MV-4-11 (cell line): ENCODE results near the gene RPS27A.
"Not testable (repeated sequence)": the region's sequence is repeated elsewhere in the genome, so short reads cannot be mapped to it uniquely, and the experiment has no call there.

Experiments
- DNase-seq: peaks from one replicate; lab custom pipeline; 2025; lab: John Stamatoyannopoulos, UW

Gene RPS27A

DNA sequence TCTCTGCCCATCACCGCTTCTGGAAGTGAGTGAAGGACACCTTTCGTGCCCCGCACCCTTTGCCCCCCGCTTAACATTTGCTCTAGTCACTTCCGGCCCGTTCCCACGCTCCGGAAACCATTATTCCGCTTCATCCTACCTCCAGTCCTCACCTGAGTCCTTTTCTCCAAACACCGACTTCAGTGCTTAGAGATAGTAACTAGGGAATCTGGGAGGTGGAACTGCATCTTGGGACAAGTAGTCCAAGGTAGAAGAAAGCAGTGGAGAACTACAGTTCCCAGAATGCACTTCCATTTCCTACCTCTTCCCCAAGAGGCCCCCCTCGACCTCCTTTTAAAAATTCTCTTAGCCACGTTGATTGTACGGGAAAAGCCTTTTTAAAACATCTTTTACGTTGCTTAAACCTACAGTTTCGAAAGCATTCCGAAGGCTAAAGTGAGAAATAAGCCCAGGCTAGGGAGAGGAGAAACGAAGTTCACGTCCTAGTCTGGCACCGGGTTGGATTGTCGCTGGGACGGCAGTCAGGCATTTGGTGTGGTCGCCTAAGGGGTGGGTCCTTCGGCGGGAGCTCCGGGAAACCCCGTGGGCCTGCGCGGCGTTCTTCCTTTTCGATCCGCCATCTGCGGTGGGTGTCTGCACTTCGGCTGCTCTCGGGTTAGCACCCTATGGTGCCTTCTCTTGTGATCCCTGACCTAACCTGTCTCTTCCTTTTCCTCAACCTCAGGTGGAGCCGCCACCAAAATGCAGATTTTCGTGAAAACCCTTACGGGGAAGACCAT, at the start of gene RPS27A, which contains the start of gene CLHC1:
TSS of gene RPS27A (plus strand) at position 605 of the 779 bp plus-strand sequence. CDS start at position 742, 137 bp downstream.
TSS of gene CLHC1 (minus strand) at position 210 of the 779 bp plus-strand sequence. CDS start 9,882 bp downstream, outside the sequence.
- peak; percentile 93 for DNase-seq

DNA sequence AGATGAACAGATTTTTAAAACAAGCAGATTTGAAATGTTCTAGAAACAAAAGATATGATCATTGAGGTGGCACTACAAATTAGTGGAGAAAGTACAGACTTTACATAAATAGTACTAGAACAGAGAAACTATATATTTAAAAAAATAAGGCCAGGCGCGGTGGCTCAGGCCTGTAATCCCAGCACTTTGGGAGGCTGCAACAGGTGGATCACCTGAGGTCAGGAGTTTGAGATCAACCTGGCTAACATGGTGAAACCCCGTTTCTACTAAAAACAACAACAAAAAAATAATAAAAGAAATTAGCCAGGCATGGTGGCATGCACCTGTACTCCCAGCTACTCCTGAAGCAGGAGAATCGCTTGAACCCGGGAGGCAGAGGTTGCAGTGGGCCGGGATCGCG, 45.7 kb upstream of the RPS27A start:
- DNase-seq: not testable (repeated sequence)

DNA sequence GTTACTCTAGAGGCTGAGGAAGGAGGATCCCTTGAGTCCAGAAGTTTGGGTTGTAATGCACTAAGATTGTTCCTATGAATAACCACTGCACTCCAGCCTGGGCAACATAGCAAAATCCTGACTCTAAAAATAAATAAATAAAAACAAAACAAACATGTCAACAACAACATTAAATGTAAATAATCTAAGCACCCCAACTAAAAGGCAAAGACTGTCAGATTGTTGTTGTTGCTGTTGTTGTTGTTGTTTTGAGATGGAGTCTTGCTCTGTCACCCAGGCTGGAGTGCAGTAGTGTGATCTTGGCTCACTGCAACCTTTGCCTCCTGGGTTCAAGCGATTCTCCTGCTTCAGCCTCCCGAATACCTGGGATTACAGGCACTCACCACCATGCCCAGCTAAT, 40.6 kb upstream of the RPS27A start:
- not testable (repeated sequence) for DNase-seq

DNA sequence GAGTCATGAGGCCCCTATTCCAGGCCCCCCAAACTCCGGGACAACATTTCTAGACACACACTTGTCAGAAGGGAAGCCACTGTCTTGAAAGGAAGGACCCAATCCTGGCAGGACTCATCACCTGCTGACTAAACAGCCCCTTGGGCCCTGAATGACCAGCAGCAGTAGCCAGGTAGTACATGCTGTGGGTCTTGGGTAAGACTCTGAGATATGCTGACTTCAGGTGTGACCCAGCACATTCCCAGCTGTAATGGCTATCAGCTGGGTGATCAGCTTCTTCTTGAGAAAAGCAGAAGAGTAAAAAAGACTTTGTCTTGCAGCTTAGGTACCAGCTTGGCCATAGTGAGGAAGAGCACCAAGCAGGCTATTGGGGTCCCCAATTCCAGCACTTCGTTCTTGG, 36.0 kb upstream of the RPS27A start:
- DNase-seq: no peak

DNA sequence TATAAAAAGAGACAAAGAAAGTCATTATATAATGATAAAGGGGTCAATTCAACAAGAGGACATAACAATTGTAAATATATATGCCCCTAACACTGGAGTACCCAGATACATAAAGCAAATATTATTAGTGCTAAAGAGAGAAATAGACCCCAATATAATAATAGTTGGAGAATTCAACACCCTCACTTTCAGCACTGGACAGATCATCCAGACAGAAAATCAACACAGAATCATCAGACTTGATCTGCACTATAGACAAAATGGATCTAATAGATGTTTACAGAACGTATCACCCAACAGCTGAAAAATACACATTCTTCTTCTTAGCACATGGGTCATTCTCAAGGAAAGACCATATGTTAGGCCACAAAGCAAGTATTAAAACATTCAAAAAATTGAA, 32.1 kb upstream of the RPS27A start:
- no peak for DNase-seq

DNA sequence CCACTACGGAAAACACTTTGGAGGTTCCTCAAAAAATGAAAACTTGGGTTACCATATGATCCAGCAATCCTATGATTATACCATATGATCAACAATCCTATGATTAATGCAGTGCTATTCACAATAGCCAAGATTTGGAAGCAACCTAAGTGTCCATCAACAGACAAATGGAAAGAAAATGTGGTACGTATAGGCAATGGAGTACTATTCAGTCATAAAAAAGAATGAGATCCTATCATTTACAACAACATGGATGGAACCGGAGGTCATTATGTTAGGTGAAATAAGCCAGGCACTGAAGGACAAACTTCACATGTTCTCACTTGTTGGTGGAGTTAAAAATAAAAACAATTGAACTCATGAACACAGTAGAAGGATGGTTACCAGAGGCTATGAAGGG, 28.0 kb upstream of the RPS27A start:
- no peak for DNase-seq

DNA sequence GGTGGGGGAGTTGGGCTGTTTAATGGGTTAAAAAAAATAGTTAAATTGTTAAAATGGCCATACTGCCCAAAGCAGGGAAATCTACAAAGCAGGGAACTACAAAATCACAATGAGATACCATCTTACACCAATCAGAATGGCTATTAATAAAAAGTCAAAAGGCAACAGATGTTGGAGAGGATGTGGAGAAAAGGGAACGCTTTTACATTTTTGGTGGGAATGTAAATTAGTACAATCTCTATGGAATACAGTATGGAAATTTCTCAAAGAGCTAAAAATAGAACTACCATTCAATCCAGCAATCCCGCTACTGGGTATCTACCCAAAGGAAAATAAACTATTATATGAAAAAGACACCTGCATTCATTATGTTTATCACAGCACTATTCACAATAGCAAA, 27.5 kb upstream of the RPS27A start:
- DNase-seq: no peak

DNA sequence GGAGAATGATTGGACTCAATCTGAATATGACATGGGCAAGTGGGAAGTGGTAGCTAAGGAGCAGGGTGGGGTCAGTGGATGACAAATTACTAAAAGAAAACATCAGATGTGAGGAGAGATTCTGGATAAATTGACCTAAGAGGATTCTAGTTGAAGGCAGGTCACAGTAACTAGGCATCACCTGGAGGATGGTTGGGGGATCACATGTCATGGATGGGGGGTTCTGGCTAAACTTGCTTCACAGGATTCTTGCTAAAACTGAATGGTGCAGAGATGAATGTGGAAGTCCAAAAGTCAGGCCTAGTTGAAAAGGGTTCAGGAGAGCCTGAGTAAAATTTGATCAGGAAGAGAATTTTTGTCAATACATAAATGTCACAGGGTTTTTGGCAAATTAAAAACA, 18.7 kb upstream of the RPS27A start:
- DNase-seq: no peak

DNA sequence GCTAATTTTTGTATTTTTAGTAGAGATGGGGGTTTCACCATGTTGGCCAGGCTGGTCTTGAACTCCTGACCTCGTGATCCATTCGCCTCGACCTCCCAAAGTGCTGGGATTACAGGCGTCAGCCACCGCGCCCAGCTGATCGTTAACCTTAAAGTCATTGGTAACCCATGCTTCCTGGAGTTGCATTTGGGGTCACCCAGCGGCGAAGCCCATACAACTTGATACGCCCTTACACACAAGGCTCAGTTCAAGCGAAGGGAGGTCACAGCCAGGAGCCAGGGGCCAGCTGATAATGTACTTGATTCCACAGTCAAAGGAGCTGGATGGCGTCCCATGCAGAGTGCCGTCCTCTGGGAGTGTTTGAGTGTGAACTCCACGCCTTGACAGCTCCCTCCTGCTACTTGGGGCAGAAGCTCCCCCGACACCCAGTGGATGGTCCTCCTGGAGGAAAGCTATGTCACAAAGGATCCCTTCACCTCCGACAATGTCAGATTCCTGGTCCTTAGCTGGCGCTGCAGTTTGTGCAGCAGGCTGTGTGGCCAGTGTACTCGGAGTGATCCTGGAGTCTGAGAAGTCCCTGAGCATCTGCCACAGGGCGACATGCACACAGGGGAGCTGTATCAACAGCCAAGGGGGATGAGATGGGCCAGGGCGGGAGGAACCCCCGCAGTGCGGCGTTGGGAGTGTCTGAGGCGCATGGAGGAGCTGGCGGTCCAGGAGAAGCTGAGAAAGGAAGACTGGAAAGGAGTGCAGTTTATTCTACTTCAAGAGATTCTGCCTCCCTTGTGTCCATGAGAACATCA, 8.3 kb upstream of the RPS27A start:
- no peak for DNase-seq

DNA sequence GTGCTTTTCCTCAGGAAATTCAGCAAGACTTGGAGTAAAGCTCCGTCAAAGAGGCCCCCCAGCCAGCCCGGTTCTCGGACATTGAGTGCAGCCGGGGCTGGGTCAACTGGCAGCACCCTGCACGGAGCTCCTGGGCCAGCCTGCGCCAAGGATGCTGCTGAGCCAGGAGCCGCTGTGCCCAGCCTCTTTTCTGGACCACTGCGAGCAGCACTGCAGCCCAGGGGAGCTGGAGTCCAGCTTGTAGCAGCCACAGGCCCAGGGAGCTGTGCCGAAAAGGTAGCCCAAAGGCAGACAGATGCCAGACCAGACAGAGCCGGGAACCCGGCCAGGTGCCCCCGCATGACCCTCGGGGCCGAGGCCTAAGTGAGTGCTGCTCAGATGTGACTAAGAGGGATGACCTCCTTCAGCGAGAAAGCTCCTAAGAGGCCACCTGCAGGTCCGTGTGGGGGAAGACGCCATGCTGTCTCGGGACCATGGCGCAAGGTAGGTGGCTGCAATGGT, 7.7 kb upstream of the RPS27A start:
- DNase-seq: no peak

DNA sequence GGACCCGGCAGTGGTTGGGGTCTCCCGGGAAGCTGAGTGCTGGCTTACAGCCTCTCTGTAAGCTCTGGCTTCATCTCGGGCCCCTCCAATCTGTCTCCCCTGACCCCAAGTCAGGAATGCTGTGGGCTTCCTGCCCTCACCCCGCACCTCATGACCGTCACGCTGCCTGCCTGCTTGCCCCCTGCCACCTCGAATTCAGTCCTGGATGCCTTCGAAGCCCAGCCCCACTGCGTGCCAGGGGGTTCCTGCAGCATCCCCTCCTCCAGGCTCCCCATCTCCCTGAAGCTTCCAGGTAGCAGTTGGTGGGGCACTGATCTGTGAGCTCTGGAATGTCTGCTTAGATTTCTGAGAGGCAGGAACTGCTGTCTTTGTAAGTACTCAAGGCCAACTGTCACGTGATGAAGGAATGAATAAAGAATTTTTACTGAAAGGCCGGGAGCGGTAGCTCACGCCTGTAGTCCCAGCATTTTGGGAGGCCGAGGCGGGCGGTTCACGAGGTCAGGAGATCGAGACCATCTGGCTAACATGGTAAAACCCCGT, 6.9 kb upstream of the RPS27A start:
- DNase-seq: no peak

DNA sequence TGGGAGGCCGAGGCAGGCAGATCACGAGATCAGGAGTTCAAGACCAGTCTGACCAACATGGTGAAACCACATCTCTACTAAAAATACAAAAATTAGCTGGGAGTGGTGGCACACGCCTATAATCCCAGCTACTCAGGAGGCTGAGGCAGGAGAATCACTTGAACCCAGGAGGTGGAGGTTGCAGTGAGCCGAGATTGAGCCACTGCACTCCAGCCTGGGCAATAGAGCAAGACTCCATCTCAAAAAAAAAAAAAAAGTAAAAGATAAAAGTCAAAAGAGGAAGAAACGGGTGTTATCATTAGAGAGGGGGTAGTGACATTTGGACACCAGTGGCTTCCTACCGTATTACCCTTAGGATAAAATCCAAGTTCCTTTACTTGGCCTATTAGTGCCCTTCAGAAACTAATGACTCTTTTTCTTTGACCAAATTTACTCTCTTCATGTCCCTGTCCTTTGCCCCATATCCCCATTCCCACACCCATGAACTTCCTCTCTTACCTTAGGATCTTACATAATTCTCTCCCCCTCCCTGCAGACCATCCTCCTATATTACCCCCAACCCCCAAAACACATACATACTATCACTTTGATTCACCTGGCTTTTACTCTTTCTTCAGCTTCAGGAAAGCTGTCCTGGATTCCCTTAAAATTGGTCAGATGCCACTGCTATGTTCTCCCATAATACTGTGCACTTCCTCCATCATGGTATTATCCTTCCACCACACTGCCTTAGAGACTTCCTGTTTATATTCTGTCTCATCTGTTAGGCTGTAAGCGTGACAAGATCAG, 4.9 kb upstream of the RPS27A start:
- peak; percentile 84 for DNase-seq

DNA sequence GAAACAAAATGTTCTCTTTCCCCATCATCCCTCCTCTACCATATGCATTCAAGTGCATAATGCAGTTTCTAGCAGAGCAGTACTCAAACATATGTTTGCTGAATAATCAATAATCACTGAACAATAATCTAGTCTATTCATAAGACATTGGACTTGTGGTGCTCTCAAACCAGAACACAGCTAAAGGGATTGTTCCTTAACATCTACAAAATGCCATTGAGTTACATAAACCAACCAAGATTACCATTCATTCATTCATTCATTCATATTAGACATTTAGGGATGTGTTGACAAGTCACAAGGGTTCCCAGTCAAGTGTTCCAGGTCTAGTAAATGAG, 4.3 kb upstream of the RPS27A start:
- no peak for DNase-seq

DNA sequence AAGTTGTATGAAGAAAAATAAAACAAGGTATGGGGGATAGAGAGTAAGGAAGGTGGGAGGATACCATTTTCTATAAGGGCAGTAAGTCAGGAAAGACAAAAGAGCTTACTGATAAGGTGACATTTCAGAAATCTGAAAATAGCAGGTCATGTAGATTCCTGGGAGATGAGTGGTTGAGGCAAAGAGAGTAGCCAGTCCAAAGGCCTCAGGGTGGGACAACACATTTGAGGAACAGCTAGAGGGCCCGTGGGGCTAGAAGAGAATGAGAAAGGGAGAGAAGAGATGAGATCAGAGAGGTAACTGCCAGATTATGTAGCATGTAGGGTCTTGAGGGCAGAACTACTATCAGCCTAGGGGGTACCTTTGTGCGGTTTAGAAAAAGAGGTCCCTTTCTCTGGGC, 3.3 kb upstream of the RPS27A start:
- no peak for DNase-seq

DNA sequence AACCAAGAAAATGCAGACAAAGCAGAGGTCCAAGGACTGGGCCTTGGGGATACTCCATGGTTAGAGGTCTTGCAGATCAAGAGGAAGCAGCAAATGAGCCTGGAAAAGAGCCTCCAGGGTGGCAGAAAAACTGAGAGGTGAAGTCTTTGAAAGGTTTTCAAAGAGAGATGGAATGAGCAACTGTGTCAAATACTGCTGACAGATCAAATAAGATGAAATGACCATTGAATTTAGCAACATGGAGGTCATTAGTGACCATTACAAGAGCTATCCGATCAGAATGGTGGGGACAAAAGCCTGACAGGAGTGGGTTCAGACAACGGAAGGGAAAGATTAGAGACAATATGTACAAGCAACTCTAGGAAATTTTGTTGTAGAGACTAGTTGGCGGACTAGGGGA, 1.9 kb upstream of the RPS27A start:
- no peak for DNase-seq

DNA sequence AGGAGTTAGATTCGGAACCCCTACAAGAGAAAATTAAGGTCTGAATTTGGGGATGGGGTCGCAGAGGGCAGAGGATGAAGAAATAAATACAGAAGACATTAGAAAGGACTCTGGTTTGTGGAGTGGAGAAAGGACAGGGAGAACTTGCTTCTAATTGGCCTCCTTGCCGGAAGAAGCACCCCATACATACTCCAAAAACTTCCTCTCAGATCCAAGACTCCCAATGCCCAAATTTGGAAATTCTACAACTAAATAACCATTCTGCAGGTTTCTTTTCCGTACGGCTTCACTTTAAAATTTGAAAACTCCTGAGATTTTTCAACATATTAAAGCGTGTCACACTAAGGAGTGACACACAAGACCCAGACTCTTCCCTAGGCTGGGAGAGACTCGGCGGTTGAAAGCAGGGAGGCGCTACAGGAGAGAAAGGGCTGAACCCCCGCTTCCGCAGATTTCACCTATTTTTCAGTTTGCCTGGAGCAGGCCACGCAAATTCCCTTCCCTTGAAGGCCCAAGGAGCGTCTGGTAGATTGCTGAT, 873 bp upstream of the RPS27A start:
- peak; percentile 24 for DNase-seq

DNA sequence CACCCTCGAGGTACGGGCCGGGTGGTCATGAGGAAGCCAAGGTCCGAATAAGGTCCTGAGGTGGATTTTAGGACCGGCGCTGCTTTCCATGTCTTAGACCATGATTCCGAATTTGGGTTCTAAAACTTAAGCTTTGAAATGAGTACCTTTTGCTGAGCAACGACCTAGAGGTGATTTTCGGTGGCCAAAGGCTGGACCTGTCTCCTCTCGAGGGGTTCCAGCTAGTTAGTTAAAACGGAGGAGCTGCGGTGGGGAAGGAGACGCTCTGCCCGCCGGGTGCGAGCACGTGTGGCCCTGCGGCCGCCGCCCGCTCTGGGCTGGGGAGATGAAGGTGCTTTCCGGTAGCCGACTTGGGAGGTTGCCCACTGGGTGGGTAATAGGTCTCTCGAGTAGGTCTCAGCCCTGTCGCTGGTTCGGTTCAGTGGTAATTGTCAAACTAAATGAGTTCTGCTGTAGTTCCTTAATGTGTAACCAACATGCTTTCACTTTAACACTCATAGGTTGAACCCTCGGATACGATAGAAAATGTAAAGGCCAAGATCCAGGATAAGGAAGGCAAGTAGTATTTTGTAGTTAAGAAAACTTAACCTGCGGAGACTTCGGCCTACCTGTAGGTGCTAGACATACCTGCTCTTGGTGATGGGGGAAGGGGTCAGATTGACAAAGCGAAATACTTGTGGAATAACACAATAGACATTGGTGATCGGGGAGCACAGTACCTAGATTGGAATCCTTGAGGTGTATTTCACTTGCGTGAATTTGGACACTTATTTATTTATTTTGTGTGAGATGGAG, 572 bp downstream of the RPS27A start:
- DNase-seq: no peak

DNA sequence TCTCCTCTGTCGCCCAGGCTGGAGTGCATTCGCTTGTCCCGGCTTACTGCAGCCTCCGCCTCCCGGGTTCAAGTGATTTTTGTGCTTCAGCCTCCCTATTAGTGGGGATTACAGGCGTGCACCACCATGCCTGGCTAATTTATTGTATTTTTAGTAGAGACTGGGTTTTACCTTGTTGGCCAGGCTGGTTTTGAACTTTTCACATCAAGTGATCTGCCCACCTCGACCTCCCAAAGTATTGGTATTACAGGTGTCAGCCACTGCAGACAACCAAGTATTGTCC, 1.1 kb downstream of the RPS27A start:
- no peak for DNase-seq

DNA sequence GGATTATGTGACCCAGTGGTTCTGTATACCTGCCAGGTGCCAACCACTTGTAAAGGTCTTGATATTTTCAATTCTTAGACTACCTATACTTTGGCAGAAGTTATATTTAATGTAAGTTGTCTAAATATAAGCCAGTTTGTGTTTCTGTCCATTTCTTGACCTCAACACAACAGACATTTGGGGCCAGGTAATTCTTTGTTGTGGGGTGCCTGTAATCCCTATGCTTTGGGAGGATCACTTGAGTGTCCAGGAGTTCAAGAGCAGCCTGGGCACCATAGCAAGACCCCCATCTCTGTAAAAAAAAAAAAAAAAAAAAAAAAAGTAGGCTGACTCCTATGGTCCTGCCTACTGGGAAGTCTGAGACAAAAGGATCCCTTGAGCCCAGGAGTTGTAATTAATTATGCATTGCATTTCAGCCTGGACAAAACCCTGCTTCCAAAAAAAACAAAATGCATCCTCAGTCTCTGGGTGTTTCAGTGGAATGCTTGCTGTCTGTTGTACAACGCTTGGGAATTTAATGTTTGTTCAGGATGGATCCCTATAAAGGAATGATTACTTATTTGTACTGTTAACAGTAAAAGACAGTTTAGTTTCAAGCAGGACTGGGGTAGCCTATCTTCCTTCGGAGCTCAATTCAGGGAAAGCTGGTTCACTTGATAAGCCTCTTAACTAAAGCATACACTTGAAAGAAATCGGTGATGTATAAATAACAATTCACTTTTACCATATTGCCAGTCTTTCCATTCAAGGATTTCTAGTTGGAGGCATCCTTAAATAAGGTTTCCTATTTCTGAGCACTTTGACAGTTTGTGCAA, 3.4 kb downstream of the RPS27A start:
- no peak for DNase-seq

DNA sequence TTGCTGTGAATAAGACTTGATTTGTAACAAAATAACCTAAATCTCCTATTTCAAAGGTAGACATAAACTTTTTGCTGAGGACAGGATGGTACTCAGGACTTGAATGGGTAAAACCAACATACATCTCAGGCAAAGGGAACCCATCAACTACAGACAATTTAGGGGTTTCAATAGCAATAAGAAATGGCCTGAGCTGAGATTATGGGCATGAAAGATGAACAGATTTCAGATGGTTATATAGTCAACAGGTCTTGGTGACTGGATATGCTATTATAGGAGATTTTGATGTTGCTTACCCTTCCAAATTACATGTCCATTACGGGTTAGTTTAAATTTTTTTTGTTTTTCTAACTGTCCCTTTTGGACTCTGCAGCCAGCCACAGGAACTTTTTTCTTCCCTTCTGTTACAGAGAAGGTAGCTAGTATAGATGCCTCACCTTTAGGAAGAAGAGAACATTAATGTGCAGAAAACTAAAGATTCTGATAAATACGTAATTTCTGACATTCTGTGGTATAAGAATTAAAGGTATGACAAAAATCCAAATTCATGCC, 4.6 kb downstream of the RPS27A start:
- DNase-seq: no peak
